ENCODE measurements around the gene RNF182. TPM values are rescaled to one million over a fixed set of nuclear protein-coding genes. Genes with fewer than 3 reads are reported as not detected.
"Not testable (repeated sequence)": the region's sequence is repeated elsewhere in the genome, so short reads cannot be mapped to it uniquely, and the experiment has no call there.

Gene RNF182
- total RNA-seq, 2 donors from 2014 or later: not detected

- H3K4me1 Mint-ChIP-seq: peaks cover 13% of the 10 kb centered on the region
- ATAC-seq (replicated peaks): no peak
- H3K36me3 Mint-ChIP-seq (ENCODE audit: low read depth): no peaks in the 10 kb centered on the region
- H3K27ac Mint-ChIP-seq: no peak overlapping the region
- peaks cover 61% of the 10 kb centered on the region for H3K27me3 Mint-ChIP-seq
- no peak overlapping the region for H3K4me3 Mint-ChIP-seq
- no peaks in the 10 kb centered on the region for H3K9me3 Mint-ChIP-seq
Measured at GRCh38 chr6:13926378-13926777, 1.6 kb downstream of the RNF182 start.

DNA sequence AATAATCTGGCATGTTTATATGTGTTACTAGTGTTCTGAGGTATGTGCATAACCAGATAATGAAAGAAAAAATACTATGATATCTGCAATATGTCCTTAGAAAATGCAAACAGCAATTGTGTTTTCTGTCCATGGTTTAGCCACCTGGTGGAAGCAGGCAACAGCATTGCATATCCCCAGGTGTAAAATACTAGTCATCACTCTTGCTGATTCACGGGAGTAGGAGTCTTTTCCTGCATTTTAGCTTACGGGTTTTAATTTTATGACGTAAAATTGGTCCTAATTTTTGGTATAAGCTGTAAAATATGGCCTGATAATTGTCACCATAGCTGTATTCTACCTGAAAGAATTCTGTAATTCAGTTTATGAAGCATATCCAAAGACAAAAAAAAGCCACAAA, 2.5 kb downstream of the RNF182 start:
- Mint-ChIP-seq H3K36me3 (ENCODE audit: low read depth) (no peaks in the 10 kb centered on the region), H3K4me1 (peaks cover 13% of the 10 kb centered on the region), H3K4me3 (no peak overlapping the region), H3K27me3 (peaks cover 67% of the 10 kb centered on the region), H3K9me3 (no peaks in the 10 kb centered on the region), H3K27ac (no peak overlapping the region)
- ATAC-seq (replicated peaks): no peak

DNA sequence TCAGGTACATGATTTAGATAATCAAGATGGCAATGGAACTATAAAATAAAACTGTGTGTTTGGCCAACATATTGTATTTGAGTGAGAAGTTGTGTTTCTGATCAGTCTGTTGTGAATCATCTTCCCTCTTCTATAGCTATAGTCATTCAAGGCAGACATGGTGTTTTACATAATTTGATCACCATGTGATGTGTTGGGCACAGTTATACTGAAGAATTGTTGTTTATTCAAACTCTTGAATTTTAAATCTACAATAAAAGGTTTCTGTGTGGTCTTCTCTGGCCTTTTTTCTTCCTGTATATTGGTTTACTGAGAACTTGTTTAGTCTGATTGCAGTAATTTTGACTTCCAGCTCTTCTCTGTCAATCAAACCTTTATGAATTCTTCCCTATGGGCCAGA, 4.4 kb downstream of the RNF182 start:
- H3K27me3 Mint-ChIP-seq: peaks cover 56% of the 10 kb centered on the region
- no peak overlapping the region for H3K4me3 Mint-ChIP-seq
- H3K4me1 Mint-ChIP-seq: peaks cover 11% of the 10 kb centered on the region
- H3K27ac Mint-ChIP-seq: no peak overlapping the region
- no peak for ATAC-seq (replicated peaks)
- no peaks in the 10 kb centered on the region for H3K9me3 Mint-ChIP-seq
- H3K36me3 Mint-ChIP-seq (ENCODE audit: low read depth): no peaks in the 10 kb centered on the region

DNA sequence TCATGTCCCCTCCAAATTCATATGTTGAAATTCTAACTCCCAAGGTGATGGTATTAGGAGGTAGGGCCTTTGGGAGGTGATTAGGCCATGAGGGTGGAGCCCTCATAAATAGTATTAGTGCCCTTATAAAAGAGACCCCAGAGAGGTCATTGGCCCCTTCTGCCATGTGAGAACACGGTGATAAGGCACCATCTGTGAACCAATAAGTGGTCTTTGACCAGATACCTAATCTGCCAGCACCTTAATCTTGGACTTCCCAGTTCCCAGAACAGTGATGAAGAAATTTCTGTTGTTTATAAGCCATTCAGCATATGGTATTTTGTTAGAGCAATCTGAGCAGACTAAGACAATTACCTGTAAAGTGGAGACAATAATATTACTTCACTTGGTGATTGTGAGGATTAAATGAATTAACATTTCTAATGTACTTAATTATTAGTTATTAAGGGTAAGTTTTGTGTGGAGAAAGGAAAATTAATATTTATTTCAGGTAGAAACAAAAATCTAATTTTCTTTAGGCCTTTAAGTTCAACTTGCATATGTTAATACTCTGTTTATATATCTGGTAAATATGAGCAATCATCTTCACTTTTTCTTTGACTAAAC, 7.1 kb downstream of the RNF182 start:
- peaks cover 5% of the 10 kb centered on the region for H3K9me3 Mint-ChIP-seq
- H3K4me3 Mint-ChIP-seq: no peak overlapping the region
- no peak for ATAC-seq (replicated peaks)
- H3K36me3 Mint-ChIP-seq (ENCODE audit: low read depth): no peaks in the 10 kb centered on the region
- peaks cover 38% of the 10 kb centered on the region for H3K27me3 Mint-ChIP-seq
- H3K4me1 Mint-ChIP-seq: peaks cover 19% of the 10 kb centered on the region
- H3K27ac Mint-ChIP-seq: no peak overlapping the region

- Mint-ChIP-seq H3K9me3 (peaks cover 5% of the 10 kb centered on the region), H3K4me3 (no peak overlapping the region), H3K27ac (no peak overlapping the region), H3K27me3 (peaks cover 31% of the 10 kb centered on the region), H3K36me3 (ENCODE audit: low read depth) (no peaks in the 10 kb centered on the region), H3K4me1 (peaks cover 19% of the 10 kb centered on the region)
- ATAC-seq (replicated peaks): no peak
Measured at GRCh38 chr6:13932785-13933184, 8.0 kb downstream of the RNF182 start.

DNA sequence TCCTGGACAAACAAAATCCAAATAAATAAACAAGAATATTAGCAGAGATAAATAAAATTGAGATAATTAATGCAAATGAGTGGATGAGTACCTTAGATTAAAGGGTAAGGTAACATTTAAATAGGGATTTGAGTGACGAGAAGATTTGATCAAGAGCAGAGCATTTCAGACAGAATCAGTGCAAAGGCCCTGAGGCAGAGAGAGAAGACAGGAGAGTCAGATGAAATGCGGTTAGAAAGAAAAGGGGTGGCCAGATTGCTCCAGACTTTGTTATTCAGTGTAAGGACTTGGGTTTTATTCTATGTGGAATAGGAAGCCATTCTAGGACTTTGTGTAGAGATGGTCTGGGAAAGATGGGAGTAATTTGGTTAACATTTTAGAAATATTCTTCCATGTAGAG, 10.0 kb downstream of the RNF182 start:
- no peak for ATAC-seq (replicated peaks)
- Mint-ChIP-seq H3K9me3 (peaks cover 5% of the 10 kb centered on the region), H3K27me3 (peaks cover 18% of the 10 kb centered on the region), H3K27ac (no peak overlapping the region), H3K36me3 (ENCODE audit: low read depth) (no peaks in the 10 kb centered on the region), H3K4me3 (no peak overlapping the region), H3K4me1 (peaks cover 19% of the 10 kb centered on the region)

GRCh38 chr6:13935190-13935880, 10.6 kb downstream of the RNF182 start:
- Mint-ChIP-seq H3K27ac (peak overlapping the region; percentile 57), H3K9me3 (peaks cover 5% of the 10 kb centered on the region), H3K4me1 (peaks cover 19% of the 10 kb centered on the region), H3K36me3 (ENCODE audit: low read depth) (no peaks in the 10 kb centered on the region), H3K27me3 (peaks cover 17% of the 10 kb centered on the region), H3K4me3 (peak overlapping the region; percentile 30)
- ATAC-seq (replicated peaks): peak; percentile 14

GRCh38 chr6:13935881-13936261, 11.1 kb downstream of the RNF182 start:
- not testable (repeated sequence) for H3K36me3 Mint-ChIP-seq (ENCODE audit: low read depth); H3K9me3 Mint-ChIP-seq; ATAC-seq (replicated peaks)
- Mint-ChIP-seq H3K4me1 (peaks cover 19% of the 10 kb centered on the region), H3K27me3 (peaks cover 11% of the 10 kb centered on the region), H3K27ac (peak overlapping the region; percentile 57), H3K4me3 (peak overlapping the region; percentile 30)

GRCh38 chr6:13941902-13942301, 17.1 kb downstream of the RNF182 start:
- no peak for ATAC-seq (replicated peaks)
- H3K27me3 Mint-ChIP-seq: peaks cover 12% of the 10 kb centered on the region
- no peaks in the 10 kb centered on the region for H3K4me1 Mint-ChIP-seq
- no peaks in the 10 kb centered on the region for H3K36me3 Mint-ChIP-seq (ENCODE audit: low read depth)
- H3K4me3 Mint-ChIP-seq: no peak overlapping the region
- peaks cover 5% of the 10 kb centered on the region for H3K9me3 Mint-ChIP-seq
- H3K27ac Mint-ChIP-seq: no peak overlapping the region

- Mint-ChIP-seq H3K4me1 (no peaks in the 10 kb centered on the region), H3K36me3 (ENCODE audit: low read depth) (no peaks in the 10 kb centered on the region), H3K27ac (no peak overlapping the region), H3K4me3 (no peak overlapping the region), H3K9me3 (peaks cover 7% of the 10 kb centered on the region), H3K27me3 (peaks cover 12% of the 10 kb centered on the region)
- ATAC-seq (replicated peaks): no peak
Measured at GRCh38 chr6:13943943-13944342, 19.2 kb downstream of the RNF182 start.

DNA sequence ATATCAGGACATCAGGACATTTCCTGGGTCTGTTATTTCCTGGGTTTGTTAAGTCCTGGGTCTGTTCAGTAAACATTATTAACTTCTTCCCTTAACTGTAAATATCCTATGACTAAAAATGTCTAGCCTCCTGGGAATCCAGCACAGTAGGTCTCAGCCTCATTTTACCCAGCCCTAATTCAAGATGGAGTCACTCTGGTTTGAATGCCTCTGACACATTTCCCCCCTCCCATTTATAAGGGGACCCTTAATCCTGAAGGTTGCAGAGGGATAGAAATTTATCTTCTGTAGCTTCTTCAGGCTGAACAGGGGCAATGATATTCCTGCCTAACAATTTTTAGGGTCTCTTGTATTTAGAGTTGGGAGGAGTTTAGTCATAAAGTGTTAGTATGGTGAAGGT, 21.8 kb downstream of the RNF182 start:
- H3K4me3 Mint-ChIP-seq: no peak overlapping the region
- ATAC-seq (replicated peaks): no peak
- H3K27me3 Mint-ChIP-seq: peaks cover 12% of the 10 kb centered on the region
- no peaks in the 10 kb centered on the region for H3K4me1 Mint-ChIP-seq
- no peak overlapping the region for H3K27ac Mint-ChIP-seq
- no peaks in the 10 kb centered on the region for H3K36me3 Mint-ChIP-seq (ENCODE audit: low read depth)
- peaks cover 7% of the 10 kb centered on the region for H3K9me3 Mint-ChIP-seq

- peaks cover 4% of the 10 kb centered on the region for H3K9me3 Mint-ChIP-seq
- H3K27me3 Mint-ChIP-seq: peaks cover 10% of the 10 kb centered on the region
- no peaks in the 10 kb centered on the region for H3K36me3 Mint-ChIP-seq (ENCODE audit: low read depth)
- H3K27ac Mint-ChIP-seq: no peak overlapping the region
- H3K4me3 Mint-ChIP-seq: no peak overlapping the region
- ATAC-seq (replicated peaks): no peak
- H3K4me1 Mint-ChIP-seq: no peaks in the 10 kb centered on the region
Measured at GRCh38 chr6:13947611-13948178, 22.9 kb downstream of the RNF182 start.

DNA sequence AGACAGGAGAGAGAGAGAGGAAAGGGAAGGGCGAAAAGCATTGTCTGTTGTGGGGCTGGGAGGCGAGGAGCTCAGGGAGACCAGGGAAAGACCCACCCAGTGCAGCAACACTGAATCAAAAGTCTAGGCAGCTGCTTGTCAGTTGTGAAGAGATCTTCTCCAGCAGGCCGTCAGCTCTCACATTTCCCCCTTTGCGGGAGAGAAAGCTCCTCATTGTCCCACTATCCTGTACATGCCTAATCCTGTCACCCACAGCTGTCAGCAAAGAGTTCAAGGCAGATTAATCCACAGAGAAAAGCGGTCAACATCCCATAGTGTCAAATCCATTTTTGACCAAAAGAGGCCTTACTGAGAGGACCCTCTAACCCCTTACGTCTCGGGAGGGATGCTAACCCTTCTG, 27.3 kb downstream of the RNF182 start:
- Mint-ChIP-seq H3K27ac (no peak overlapping the region), H3K9me3 (peaks cover 3% of the 10 kb centered on the region), H3K4me3 (no peak overlapping the region), H3K27me3 (peaks cover 12% of the 10 kb centered on the region), H3K36me3 (ENCODE audit: low read depth) (no peaks in the 10 kb centered on the region), H3K4me1 (no peaks in the 10 kb centered on the region)
- no peak for ATAC-seq (replicated peaks)

DNA sequence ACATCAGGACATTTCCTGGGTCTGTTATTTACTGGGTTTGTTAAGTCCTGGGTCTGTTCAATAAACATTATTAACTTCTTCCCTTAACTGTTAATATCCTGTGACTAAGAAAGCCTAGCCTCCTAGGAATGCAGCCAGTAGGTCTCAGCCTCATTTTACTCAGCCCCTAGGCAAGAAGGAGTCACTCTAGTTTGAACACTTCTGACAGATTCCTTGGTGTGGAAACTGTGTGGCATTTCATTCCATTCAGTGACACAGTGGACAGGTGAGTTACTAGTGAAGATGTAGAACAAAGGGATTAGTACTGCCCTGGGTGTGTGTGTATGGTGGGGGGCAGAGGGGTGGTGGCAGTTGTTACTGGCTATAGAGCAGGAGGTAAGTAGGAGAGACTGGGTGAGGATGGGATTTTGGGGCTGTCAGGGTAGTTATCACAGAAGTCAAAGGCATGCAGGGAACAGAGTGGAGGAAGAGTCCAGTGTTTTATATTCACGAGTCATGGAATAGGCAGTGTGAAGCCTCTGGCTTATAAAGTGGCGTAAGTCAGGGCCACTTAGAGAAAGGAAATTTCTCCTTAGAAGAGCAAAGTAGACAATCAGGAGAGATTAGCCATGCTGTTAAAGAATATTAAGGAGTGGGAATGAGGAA, 28.4 kb downstream of the RNF182 start:
- ATAC-seq (replicated peaks): no peak
- Mint-ChIP-seq H3K4me1 (no peaks in the 10 kb centered on the region), H3K27ac (no peak overlapping the region), H3K4me3 (no peak overlapping the region), H3K9me3 (no peaks in the 10 kb centered on the region), H3K27me3 (peaks cover 12% of the 10 kb centered on the region), H3K36me3 (ENCODE audit: low read depth) (no peaks in the 10 kb centered on the region)

DNA sequence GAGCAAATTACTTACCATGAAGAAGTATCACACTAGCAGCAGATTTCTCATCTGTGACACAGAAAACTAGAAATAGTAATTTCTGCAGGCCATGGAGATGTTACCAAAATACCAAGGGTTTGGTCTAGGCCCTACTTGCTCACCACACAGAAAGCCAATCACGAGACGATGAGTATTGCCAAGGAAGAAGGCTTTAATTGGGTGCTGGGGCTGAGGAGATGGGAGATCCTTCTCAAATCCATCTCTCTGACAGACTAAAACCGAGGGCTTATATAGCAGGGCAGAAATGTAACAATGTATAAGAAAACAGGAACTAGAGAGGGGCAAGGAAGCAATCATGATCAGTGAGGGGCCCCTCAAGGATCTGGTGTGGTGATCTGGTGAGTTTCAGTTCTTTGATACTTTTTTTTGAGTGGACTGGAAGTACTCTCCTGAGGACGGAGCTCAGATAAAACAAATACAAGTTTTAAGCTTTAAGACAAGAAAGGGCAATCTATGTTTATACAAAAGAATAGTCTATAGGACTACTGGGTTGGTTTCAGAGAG, 40.9 kb downstream of the RNF182 start:
- no peak overlapping the region for H3K27ac Mint-ChIP-seq
- H3K4me3 Mint-ChIP-seq: no peak overlapping the region
- H3K9me3 Mint-ChIP-seq: no peaks in the 10 kb centered on the region
- no peak for ATAC-seq (replicated peaks)
- no peaks in the 10 kb centered on the region for H3K4me1 Mint-ChIP-seq
- peaks cover 21% of the 10 kb centered on the region for H3K27me3 Mint-ChIP-seq
- H3K36me3 Mint-ChIP-seq (ENCODE audit: low read depth): no peaks in the 10 kb centered on the region
